ENCODE data around the gene SDSL. TPM values are rescaled to one million over a fixed set of nuclear protein-coding genes. Genes with fewer than 3 reads are reported as not detected.

Gene SDSL
- total and polyA plus RNA-seq, 2 of the 13 experiments (the other 11 are each of a cell fraction or from before 2014, with no cell fraction given): 1.2 to 1.7 TPM

DNA sequence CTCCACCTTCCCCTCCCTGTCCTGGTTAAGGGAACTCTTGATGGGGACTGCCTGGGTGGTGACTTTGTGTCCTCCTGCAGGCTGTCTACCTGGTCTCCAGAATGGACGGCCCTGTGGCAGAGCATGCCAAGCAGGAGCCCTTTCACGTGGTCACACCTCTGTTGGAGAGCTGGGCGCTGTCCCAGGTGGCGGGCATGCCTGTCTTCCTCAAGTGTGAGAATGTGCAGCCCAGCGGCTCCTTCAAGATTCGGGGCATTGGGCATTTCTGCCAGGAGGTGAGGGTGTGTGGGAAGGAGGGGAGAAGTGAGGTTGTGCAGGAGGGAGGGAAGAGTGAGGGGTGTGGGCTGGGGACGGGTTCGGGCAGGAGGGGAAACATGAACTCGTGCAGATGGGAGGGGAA lies 5.7 kb downstream of the SDSL start (continued):
- TF ChIP-seq, protein P1, sequence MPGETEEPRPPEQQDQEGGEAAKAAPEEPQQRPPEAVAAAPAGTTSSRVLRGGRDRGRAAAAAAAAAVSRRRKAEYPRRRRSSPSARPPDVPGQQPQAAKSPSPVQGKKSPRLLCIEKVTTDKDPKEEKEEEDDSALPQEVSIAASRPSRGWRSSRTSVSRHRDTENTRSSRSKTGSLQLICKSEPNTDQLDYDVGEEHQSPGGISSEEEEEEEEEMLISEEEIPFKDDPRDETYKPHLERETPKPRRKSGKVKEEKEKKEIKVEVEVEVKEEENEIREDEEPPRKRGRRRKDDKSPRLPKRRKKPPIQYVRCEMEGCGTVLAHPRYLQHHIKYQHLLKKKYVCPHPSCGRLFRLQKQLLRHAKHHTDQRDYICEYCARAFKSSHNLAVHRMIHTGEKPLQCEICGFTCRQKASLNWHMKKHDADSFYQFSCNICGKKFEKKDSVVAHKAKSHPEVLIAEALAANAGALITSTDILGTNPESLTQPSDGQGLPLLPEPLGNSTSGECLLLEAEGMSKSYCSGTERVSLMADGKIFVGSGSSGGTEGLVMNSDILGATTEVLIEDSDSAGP (CRISPR knock-in tag; IDR thresholded peaks at IDR 0.05; ENCODE audit: borderline replicate concordance): no peak
- TF ChIP-seq SNAPC2 (CRISPR knock-in tag; IDR thresholded peaks at IDR 0.05) (no peak), ZNF781 (CRISPR knock-in tag; IDR thresholded peaks at IDR 0.05; ENCODE audit: borderline replicate concordance, not compliant biosample characterization) (no peak), NR1H2 (CRISPR knock-in tag; IDR thresholded peaks at IDR 0.05; ENCODE audit: borderline replicate concordance, low read depth) (no peak), ZNF879 (CRISPR knock-in tag; IDR thresholded peaks at IDR 0.05) (no peak), SRF (IDR thresholded peaks at IDR 0.05; ENCODE audit: low read depth, low read length) (no peak), JUNB (CRISPR knock-in tag; IDR thresholded peaks at IDR 0.05; ENCODE audit: borderline replicate concordance) (no peak), ZMAT3 (CRISPR knock-in tag; conservative IDR thresholded peaks at IDR 0.05) (no peak)

DNA sequence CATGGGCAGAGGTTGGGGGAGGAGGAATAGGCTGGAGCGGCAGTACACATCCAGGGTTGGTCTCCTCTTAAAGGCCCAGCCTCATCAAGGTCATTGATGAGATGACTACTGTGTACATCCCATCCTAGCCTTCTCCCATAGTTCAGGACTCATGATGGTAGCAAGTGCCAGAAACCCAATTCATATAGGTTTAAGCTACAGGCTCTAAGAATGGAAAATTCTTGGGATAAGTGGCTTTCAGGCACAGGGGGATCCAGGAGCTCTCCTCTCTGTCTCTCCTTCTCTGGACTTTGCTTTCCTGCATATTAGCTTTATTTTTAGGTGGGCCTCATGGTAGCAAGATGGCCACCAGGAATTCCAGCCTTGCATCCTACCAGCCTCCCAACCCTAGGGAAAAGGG lies 6.3 kb downstream of the SDSL start:
- in situ Hi-C loops (cut with HindIII; ENCODE audit: extremely low pct_ligation_motif_present, low pct_unique_long_range_greater_than_20kb) (loop anchor here (5.0 kb wide), 1 partner anchor 121 kb away; no protein-coding TSS in a partner anchor), intact Hi-C loops (cut with micrococcal nuclease; ENCODE audit: unreplicated experiment) (loop anchor here (10.0 kb wide), 1 partner anchor 234 kb away; no protein-coding TSS in a partner anchor)
- 0 out of 2 replicates have a peak, but pooled peaks cover under 1% of the 10 kb centered on the region for H3K4me1 ChIP-seq (ENCODE audit: insufficient read depth, low read length)
- no peak overlapping the region for H3K4me3 ChIP-seq (replicated peaks in 1 of 3; ENCODE audit: insufficient read depth in 1 of 3, low read depth in 2 of 3, low read length in 3 of 3)
- ATAC-seq: no peak
- no peaks in the 10 kb centered on the region for H4K20me1 ChIP-seq (ENCODE audit: insufficient read depth, low read length)
- H3K27me3 ChIP-seq (ENCODE audit: control insufficient read depth in 1 of 2, insufficient read depth in 2 of 2, low read length in 2 of 2): no peaks in the 10 kb centered on the region
- TF ChIP-seq ZNF329 (CRISPR knock-in tag; IDR thresholded peaks at IDR 0.05; ENCODE audit: low read depth) (peak; percentile 91), ZNF660 (CRISPR knock-in tag; IDR thresholded peaks at IDR 0.05; ENCODE audit: borderline replicate concordance, low read depth) (no peak)
- ChIA-PET CTCF (ENCODE audit: low intra/inter-chr PET ratio, low total read pairs) (no interaction called here), POLR2A (no interaction called here)
- no peak for FAIRE-seq
- no peak overlapping the region for H2AFZ ChIP-seq (ENCODE audit: low read length)
- 44% methylated on average over 1 of the region's 1 CpG for WGBS (ENCODE audit: low lambda C conversion rate)
- no TSS peak for BruUV-seq (replicated peaks)
- H3K79me2 ChIP-seq (ENCODE audit: insufficient read depth, low read length): no peaks in the 10 kb centered on the region
- no peak for DNase-seq (ENCODE audit: low spot score)
- no peaks in the 10 kb centered on the region for H3K36me3 ChIP-seq (replicated peaks in 1 of 2; ENCODE audit: control insufficient read depth in 1 of 2, insufficient read depth in 2 of 2, low read length in 2 of 2)
- no peaks in the 10 kb centered on the region for H3K9me3 ChIP-seq (ENCODE audit: low read length)
- no peak overlapping the region for H3K9ac ChIP-seq (ENCODE audit: insufficient read depth, low read depth, low read length)
- H3K4me2 ChIP-seq (ENCODE audit: low read depth, low read length): no peak overlapping the region
- H3K27ac ChIP-seq (ENCODE audit: extremely low read length, insufficient read depth, low read length): no peak overlapping the region
